Neutrophil (primary cell): ENCODE measurements around the gene EPHA2.

ENCODE experiments used
- H3K27ac ChIP-seq: fragments of 200-600 bp; sonication (generic); 2 replicates; pipeline ENCODE4 v1.5.1; 2016; ENCODE audit warnings: mild to moderate bottlenecking, moderate library complexity
- H3K27me3 ChIP-seq: fragments of 200-600 bp; sonication (generic); 2 replicates; pipeline ENCODE4 v1.6.0; 2016; ENCODE audit warnings: mild to moderate bottlenecking
- H3K36me3 ChIP-seq: fragments of 200-600 bp; sonication (generic); 2 replicates; pipeline ENCODE4 v1.5.1; 2017
- H3K4me1 ChIP-seq, 2 experiments: fragments of 200-600 bp in 1 of 2; sonication (generic) in 1 of 2; 1 replicate in 1 of 2; 2 replicates in 1 of 2; pipeline versions ENCODE4 v1.5.1 to v1.6.1; 2013 to 2016; ENCODE audit warnings: low read depth in 1 of 2, low read length in 1 of 2, mild to moderate bottlenecking in 1 of 2, moderate library complexity in 1 of 2; ENCODE audit not compliant: control insufficient read depth in 1 of 2, insufficient read depth in 1 of 2
- H3K4me3 ChIP-seq, 2 experiments: fragments of 200-600 bp in 1 of 2; sonication (generic) in 1 of 2; 1 replicate in 1 of 2; 2 replicates in 1 of 2; pipeline ENCODE4 v1.5.1; 2013 to 2016; ENCODE audit warnings: low read depth in 1 of 2, low read length in 1 of 2, mild to moderate bottlenecking in 1 of 2, moderate library complexity in 1 of 2
- H3K9me3 ChIP-seq: fragments of 200-600 bp; sonication (generic); 2 replicates; pipeline ENCODE4 v1.5.1; 2016
- TF ChIP-seq, protein P1 (sequence below): fragments of 200-600 bp; sonication (generic); IDR thresholded peaks from 2 replicates; pipeline ENCODE4 v1.5.1; 2016; ENCODE audit warnings: antibody characterized with exemption

EPHA2 gene

DNA sequence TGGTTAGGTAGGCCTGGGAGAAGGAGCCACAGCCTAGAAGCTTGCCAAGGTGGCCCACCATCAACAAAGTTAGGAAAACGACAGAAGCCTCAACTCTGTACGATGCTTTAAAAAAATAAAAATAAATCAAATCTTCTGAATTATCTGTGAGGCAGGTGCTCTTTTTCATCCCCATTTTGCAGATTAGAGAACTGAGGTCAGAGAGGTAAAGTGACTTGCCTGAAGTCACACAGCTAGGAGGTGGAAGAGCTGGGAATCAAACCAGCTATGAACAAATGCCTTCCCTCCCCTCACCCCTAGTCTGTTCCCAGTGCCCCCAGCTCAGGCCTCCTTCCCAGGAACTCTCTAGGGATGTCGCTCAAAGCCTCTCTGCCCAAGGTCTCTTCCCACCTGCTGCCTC, 30.4 kb downstream of the EPHA2 start:
- H3K9me3 ChIP-seq, result no peaks in the 10 kb centered on the region
- no peak overlapping the region for H3K4me3 ChIP-seq
- H3K4me1 ChIP-seq, result no peaks in the 10 kb centered on the region
- no peak overlapping the region for H3K27ac ChIP-seq
- H3K27me3 ChIP-seq, result peaks cover 13% of the 10 kb centered on the region
- H3K36me3 ChIP-seq, result no peaks in the 10 kb centered on the region
- TF ChIP-seq, protein P1, sequence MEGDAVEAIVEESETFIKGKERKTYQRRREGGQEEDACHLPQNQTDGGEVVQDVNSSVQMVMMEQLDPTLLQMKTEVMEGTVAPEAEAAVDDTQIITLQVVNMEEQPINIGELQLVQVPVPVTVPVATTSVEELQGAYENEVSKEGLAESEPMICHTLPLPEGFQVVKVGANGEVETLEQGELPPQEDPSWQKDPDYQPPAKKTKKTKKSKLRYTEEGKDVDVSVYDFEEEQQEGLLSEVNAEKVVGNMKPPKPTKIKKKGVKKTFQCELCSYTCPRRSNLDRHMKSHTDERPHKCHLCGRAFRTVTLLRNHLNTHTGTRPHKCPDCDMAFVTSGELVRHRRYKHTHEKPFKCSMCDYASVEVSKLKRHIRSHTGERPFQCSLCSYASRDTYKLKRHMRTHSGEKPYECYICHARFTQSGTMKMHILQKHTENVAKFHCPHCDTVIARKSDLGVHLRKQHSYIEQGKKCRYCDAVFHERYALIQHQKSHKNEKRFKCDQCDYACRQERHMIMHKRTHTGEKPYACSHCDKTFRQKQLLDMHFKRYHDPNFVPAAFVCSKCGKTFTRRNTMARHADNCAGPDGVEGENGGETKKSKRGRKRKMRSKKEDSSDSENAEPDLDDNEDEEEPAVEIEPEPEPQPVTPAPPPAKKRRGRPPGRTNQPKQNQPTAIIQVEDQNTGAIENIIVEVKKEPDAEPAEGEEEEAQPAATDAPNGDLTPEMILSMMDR, result no peak

DNA sequence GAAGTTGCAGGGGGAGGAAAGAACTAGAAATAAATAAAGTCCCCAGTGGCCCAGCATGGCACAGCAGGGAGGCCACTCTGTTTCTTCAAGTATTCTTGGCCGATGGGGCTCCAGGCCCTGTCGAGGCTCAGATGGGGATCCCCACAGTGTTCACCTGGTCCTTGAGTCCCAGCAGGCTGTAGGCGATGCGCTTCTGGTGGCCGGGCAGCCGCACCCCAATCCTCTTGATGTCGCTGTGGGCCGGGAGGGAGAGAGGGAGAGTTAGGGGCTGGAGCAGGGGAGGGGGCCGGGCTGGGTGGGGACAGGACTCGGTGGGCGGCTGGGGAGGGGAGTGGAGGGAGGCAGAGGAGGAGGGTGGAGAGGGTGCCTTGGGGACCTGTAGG, 30.8 kb downstream of the EPHA2 start:
- Histone ChIP-seq H3K36me3 (no peaks in the 10 kb centered on the region), H3K4me3 (no peak overlapping the region), H3K9me3 (no peaks in the 10 kb centered on the region), H3K27me3 (peaks cover 13% of the 10 kb centered on the region), H3K27ac (no peak overlapping the region), H3K4me1 (no peaks in the 10 kb centered on the region)
- TF ChIP-seq, protein P1, result no peak

DNA sequence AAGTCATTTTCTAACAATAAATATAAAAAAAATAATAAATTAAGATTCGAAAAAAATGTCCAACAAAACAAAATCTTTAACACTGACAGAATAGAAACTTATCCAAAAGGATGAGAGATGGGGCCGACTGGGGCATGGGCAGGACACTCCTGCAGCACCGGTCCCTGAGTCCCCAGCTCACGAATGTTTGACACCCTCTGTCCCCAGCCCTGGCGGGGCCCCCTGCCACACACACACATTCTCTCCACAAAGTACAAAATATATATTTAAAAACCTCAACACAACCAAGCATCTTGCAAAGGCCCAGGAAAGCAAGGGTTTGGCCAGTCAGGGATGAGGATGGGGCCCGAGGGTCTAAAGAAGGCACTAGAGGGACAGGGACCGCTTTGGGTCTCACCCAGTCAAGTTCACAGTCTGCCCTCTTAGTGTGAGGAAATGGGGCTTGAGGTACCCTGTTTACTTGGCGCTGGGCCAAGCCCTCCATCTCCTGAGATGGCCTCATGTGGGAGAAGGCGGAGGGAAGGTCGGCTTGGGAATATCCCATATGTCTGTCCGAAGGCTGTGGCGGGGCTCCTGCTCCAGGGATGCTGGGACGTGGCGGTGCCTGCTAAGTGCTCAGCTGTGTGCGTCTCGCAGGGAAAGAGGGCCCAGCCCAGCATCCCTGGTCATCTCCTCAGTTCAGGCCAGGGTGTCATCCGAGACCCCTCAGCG, 31.3 kb downstream of the EPHA2 start:
- Histone ChIP-seq H3K27me3 (peaks cover 13% of the 10 kb centered on the region), H3K36me3 (no peaks in the 10 kb centered on the region), H3K4me1 (no peaks in the 10 kb centered on the region), H3K9me3 (no peaks in the 10 kb centered on the region), H3K27ac (no peak overlapping the region), H3K4me3 (no peak overlapping the region)
- TF ChIP-seq, protein P1, result no peak

GRCh38 chr1:16122916-16123315, 33.0 kb downstream of the EPHA2 start:
- no peak overlapping the region for H3K27ac ChIP-seq
- peaks cover 6% of the 10 kb centered on the region for H3K27me3 ChIP-seq
- H3K9me3 ChIP-seq, result no peaks in the 10 kb centered on the region
- H3K4me1 ChIP-seq, result no peaks in the 10 kb centered on the region
- TF ChIP-seq, protein P1, result no peak
- H3K4me3 ChIP-seq, result no peak overlapping the region
- no peaks in the 10 kb centered on the region for H3K36me3 ChIP-seq

- no peaks in the 10 kb centered on the region for H3K36me3 ChIP-seq
Observed at GRCh38 chr1:16122350-16122881, 33.5 kb downstream of the EPHA2 start.

More at GRCh38 chr1:16122350-16122881, 33.5 kb downstream of the EPHA2 start:
- Histone ChIP-seq H3K27ac (no peak overlapping the region), H3K27me3 (peaks cover under 1% of the 10 kb centered on the region), H3K4me1 (no peaks in the 10 kb centered on the region), H3K9me3 (no peaks in the 10 kb centered on the region), H3K4me3 (no peak overlapping the region)
- TF ChIP-seq, protein P1, result no peak
